CD4-positive, alpha-beta memory T cell (primary cell): ENCODE measurements around the gene APBB3. TPM values are rescaled to one million over a fixed set of nuclear protein-coding genes. Genes with fewer than 3 reads are reported as not detected.
A peak's percentile ranks its signal among the peaks of the same experiment; 100 is the strongest.

Source experiments
- CTCF ChIA-PET: fragments of 350-600 bp; sonication (Branson Sonifier 250); formaldehyde crosslinking; loops from one replicate; lab custom pipeline; 2021; ENCODE audit warnings: inconsistent platforms; ENCODE audit not compliant: partially characterized antibody; lab: Charles Lee
- POLR2A ChIA-PET: fragments of 350-600 bp; sonication (Branson Sonifier 250); formaldehyde crosslinking; loops from one replicate; lab custom pipeline; 2021; ENCODE audit not compliant: partially characterized antibody; lab: Charles Lee
- DNase-seq, 5 donors: peaks; one replicate each; pipeline versions ENCODE4 v3.0.0 to v3.0.0-alpha.2; 2020 to 2022; ENCODE audit warnings: mixed read lengths in 1 of 5
- H3K27ac ChIP-seq: one replicate; pipeline ENCODE4 v1.7.0; 2013; ENCODE audit warnings: low read depth, low read length
- H3K27me3 ChIP-seq: 2 replicates; pipeline ENCODE4 v1.7.0; 2013; ENCODE audit warnings: mild to moderate bottlenecking, low read length, moderate library complexity; ENCODE audit not compliant: insufficient read depth
- H3K36me3 ChIP-seq: 2 replicates; pipeline ENCODE4 v1.7.0; 2013; ENCODE audit warnings: mild to moderate bottlenecking, low read length, moderate library complexity; ENCODE audit not compliant: insufficient read depth
- H3K4me1 ChIP-seq: 2 replicates; pipeline ENCODE4 v1.7.0; 2013; ENCODE audit warnings: mild to moderate bottlenecking, low read length, moderate library complexity; ENCODE audit not compliant: insufficient read depth
- H3K4me3 ChIP-seq, 2 donors: one replicate each; pipeline ENCODE4 v1.7.0; 2013; ENCODE audit warnings: low read length in 2 of 2, mild to moderate bottlenecking in 1 of 2
- H3K9me3 ChIP-seq, 2 donors: one replicate each; pipeline ENCODE4 v1.7.0; 2013; ENCODE audit warnings: low read length in 2 of 2, control low read depth in 1 of 2; ENCODE audit not compliant: control insufficient read depth in 1 of 2
- H3K27ac Mint-ChIP-seq, 7 donors: one replicate each; pipeline ENCODE4 v1.8.0; 2020 to 2021; ENCODE audit warnings: mixed read lengths in 7 of 7, mild to moderate bottlenecking in 6 of 7, inconsistent platforms in 3 of 7, moderate library complexity in 3 of 7
- H3K27me3 Mint-ChIP-seq, 2 donors: one replicate each; pipeline ENCODE4 v1.8.0; 2020 to 2021; ENCODE audit warnings: mixed read lengths in 2 of 2
- H3K36me3 Mint-ChIP-seq, 2 donors: one replicate each; pipeline ENCODE4 v1.8.0; 2020 to 2021; ENCODE audit warnings: mixed read lengths in 2 of 2, inconsistent platforms in 1 of 2, mild to moderate bottlenecking in 1 of 2
- H3K4me1 Mint-ChIP-seq, 4 donors: one replicate each; pipeline ENCODE4 v1.8.0; 2020 to 2021; ENCODE audit warnings: mixed read lengths in 4 of 4, mild to moderate bottlenecking in 1 of 4
- H3K4me3 Mint-ChIP-seq, 8 donors: one replicate each; pipeline ENCODE4 v1.8.0; 2020 to 2021; ENCODE audit warnings: mixed read lengths in 8 of 8, mild to moderate bottlenecking in 7 of 8, moderate library complexity in 6 of 8, inconsistent platforms in 3 of 8
- H3K9me3 Mint-ChIP-seq, 8 donors: one replicate each; pipeline ENCODE4 v1.8.0; 2020 to 2021; ENCODE audit warnings: mixed read lengths in 8 of 8, mild to moderate bottlenecking in 5 of 8, inconsistent platforms in 3 of 8, moderate library complexity in 1 of 8
- intact Hi-C: fragments of 100-400 bp; cut with micrococcal nuclease; formaldehyde crosslinking; loops from one replicate; pipeline ENCODE4 v1.15.1; 2023
- polyA plus RNA-seq, 2 donors: library from polyadenylated mRNA; unstranded; fragments of 300-500 nt; fragmentation: Illumina TruSeq; gene quantifications; one replicate each; pipeline ENCODE4 v1.2.3, GENCODE V29; 2021
- total RNA-seq, 2 experiments: library from RNA; stranded (reverse); gene quantifications; one replicate each; pipeline ENCODE4 v1.2.3, GENCODE V29; 2021

APBB3 gene
- total and polyA plus RNA-seq, 4 experiments from 2014 or later = 2.1 to 75.4 (median 38.9) TPM

DNA sequence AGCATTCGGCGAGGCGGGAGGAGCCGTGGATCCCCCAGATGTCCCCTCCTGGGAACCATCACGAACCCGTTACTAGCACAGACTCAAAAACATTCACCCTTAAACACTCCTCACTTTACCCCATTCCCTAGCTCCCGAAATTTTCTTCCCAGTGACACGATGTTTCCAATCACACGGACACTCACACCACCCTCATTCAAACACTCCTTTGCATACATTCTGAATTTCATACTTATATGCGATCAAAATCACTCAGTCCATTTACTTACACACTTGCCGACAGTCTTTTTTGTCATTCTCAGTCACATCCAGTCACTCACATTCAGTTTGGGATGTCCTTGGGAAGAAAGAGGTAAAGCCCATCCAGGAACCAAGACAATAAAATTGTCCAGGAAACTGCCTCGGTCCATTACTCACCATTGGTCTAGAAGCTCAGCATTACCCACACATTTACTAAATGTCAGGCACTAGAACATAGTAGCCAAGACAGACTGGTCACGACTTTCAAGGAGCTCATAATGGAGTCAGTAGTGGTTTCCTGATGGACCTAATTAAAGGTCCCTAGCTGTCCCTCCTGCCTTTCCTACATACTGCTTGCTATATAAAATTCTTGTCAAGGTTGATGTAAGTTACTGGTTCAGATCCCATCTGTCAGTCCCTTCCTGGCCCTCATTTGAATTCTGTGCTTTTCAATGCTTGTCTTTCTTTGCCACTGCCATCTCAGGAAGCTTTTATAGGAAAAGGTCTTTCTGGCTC, 804 bp upstream of the APBB3 start:
- Mint-ChIP-seq H3K4me3 (peak overlapping the region; percentile 91 to 99 (median 95)), H3K27me3 (no peaks in the 10 kb centered on the region), H3K27ac (peak overlapping the region; percentile 91 to 100 (median 98)), H3K4me1 (peaks cover 34 to 74% (median 57%) of the 10 kb centered on the region in 4 donors), H3K9me3 (no peaks in the 10 kb centered on the region), H3K36me3 (peaks cover 24 to 47% of the 10 kb centered on the region in 2 donors)
- Histone ChIP-seq H3K4me3 (peak overlapping the region; percentile 85), H3K27me3 (no peaks in the 10 kb centered on the region), H3K27ac (peak overlapping the region; percentile 91), H3K4me1 (peaks cover 48% of the 10 kb centered on the region), H3K36me3 (peaks cover 15% of the 10 kb centered on the region), H3K9me3 (no peaks in the 10 kb centered on the region)
- no peak for DNase-seq
- CTCF ChIA-PET = interaction anchor here (0.5 to 2.4 kb wide), 4 partner anchors 18 to 201 kb away, joined by 3 to 13 read pairs (median 4); partner anchors contain the start of gene EIF4EBP3
- POLR2A ChIA-PET = interaction anchor here (0.6 to 5.4 kb wide), 12 partner anchors 8 to 163 kb away, joined by 3 to 54 read pairs (median 16); partner anchors contain the start of genes ANKHD1, CD14, EIF4EBP3 and HARS1
- intact Hi-C loops = loop anchor here (2.0 to 10.0 kb wide), 2 partner anchors 390 to 1070 kb away; partner anchors contain the start of genes CYSTM1, HDAC3 and RELL2

DNA sequence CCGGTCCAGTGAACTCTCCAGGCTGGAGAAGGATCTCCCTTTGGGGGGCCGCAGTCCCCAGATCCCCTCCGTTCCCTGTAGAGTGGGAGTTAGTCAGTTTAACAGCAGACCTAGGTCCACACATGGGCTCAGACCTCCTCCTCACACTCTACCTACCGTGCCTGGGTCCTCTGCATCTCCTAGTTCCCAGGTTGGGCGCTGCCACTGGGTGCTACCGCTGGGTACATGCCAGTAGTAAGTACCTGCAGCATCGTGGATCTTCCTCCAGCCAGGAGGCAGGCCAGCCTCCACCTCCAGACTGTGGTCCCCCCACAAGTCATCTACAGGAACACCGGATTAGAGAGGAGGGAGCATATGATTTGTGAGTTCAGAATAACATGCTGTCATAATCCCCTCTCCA, 802 bp downstream of the APBB3 start:
- Histone ChIP-seq H3K27me3 (no peaks in the 10 kb centered on the region), H3K4me1 (peaks cover 35% of the 10 kb centered on the region), H3K4me3 (peak overlapping the region; percentile 84 to 85), H3K36me3 (peaks cover 15% of the 10 kb centered on the region), H3K9me3 (no peaks in the 10 kb centered on the region), H3K27ac (peak overlapping the region; percentile 91)
- ChIA-PET POLR2A (interaction anchor here (0.6 to 5.4 kb wide), 11 partner anchors 8 to 162 kb away, joined by 3 to 54 read pairs (median 19); partner anchors contain the start of genes ANKHD1, CD14, EIF4EBP3 and HARS1), CTCF (interaction anchor here (1.1 to 2.4 kb wide), 3 partner anchors 10 to 75 kb away, joined by 3 to 13 read pairs (median 10); partner anchors contain the start of gene EIF4EBP3)
- Mint-ChIP-seq H3K4me1 (peaks cover 29 to 58% (median 46%) of the 10 kb centered on the region in 4 donors), H3K27ac (peak overlapping the region; percentile 91 to 100 (median 98)), H3K36me3 (peaks cover 22 to 39% of the 10 kb centered on the region in 2 donors), H3K4me3 (peak overlapping the region; percentile 91 to 99 (median 95)), H3K9me3 (no peaks in the 10 kb centered on the region), H3K27me3 (no peaks in the 10 kb centered on the region)
- no peak for DNase-seq
- intact Hi-C loops = loop anchor here (5.0 to 10.0 kb wide), 2 partner anchors 451 to 1071 kb away; partner anchors contain the start of genes HDAC3, PURA and RELL2

DNA sequence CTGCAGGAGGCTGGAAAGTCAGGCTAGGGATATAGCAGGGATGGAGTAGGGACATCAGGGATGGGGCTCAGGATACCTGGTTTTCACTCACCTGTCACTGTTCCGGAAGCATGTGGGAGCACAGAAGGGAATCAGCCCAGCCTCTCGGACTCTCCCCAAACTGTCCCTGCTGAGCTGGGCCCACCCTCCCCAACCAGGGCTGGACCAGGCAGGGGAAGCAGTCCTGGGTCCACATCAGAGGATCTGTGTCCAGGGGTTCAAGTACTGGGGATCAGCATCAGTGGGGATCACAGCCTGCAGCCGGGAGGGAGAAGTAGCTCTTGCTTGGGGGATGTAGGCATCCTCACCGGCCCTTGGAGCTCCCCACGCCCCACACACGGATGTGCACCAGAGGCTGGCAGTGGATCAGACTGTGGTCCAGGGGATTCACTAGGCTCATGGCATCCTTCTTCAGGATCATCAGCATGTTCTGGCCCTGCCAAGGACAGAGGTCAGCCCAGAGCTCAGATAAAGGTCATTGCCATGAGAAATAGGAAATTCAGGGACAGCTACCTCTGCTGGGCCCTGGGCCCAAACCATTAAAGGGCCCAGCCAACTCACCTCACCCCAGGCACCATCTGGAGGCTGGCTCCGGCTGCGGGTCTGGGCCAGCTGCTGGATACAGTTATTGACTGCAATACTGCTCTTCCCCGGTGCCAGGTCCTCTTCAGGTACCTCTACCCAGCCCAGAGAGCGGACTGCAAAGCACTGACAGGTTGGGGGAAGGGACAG, 2.5 kb downstream of the APBB3 start:
- no peaks in the 10 kb centered on the region for H3K27me3 Mint-ChIP-seq
- no peak for DNase-seq
- POLR2A ChIA-PET = interaction anchor here (0.9 to 5.4 kb wide), 5 partner anchors 14 to 160 kb away, joined by 3 to 40 read pairs (median 5); partner anchors contain the start of genes ANKHD1, EIF4EBP3, IK and NDUFA2
- Histone ChIP-seq H3K27me3 (no peaks in the 10 kb centered on the region), H3K4me1 (peaks cover 38% of the 10 kb centered on the region), H3K36me3 (peaks cover 10% of the 10 kb centered on the region), H3K9me3 (no peaks in the 10 kb centered on the region), H3K4me3 (no peak overlapping the region), H3K27ac (no peak overlapping the region)
- no peaks in the 10 kb centered on the region for H3K9me3 Mint-ChIP-seq
- peak overlapping the region in 5 of 7 donors; percentile 35 to 91 (median 48) for H3K27ac Mint-ChIP-seq
- CTCF ChIA-PET = interaction anchor here (1.8 to 2.3 kb wide), 3 partner anchors 9 to 77 kb away, joined by 5 to 13 read pairs (median 10); partner anchors contain the start of genes EIF4EBP3 and TMCO6
- peaks cover 13 to 28% of the 10 kb centered on the region in 2 donors for H3K36me3 Mint-ChIP-seq
- intact Hi-C loops = loop anchor here (5.0 to 10.0 kb wide), 2 partner anchors 450 to 1073 kb away; partner anchors contain the start of genes HDAC3, PURA and RELL2
- H3K4me3 Mint-ChIP-seq = peak overlapping the region in 2 of 8 donors; percentile 21 to 95
- peaks cover 30 to 57% (median 43%) of the 10 kb centered on the region in 4 donors for H3K4me1 Mint-ChIP-seq

DNA sequence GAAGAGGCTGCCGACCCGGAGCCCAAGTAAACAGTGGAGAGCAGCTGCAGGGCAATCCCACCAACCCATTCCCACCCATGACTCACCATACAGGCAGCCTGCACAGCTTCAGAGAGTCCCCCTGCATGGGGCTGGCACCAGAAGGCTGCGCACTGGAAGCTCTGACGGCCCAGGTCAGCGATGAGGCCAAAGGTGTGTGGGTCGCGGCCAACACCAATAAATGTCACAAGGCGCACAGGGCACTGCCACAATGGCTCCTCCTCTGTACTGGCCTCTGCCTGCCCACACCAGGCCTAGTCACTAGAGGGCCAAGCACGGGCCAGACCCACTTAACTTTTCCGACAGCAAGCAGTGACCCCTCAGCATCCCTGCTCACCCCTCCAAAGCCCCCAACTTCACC, 4.2 kb downstream of the APBB3 start:
- ChIA-PET POLR2A (interaction anchor here (2.2 to 3.6 kb wide), 2 partner anchors 12 to 13 kb away, joined by 17 to 79 read pairs; partner anchors contain the start of gene EIF4EBP3), CTCF (no interaction called here)
- Histone ChIP-seq H3K27me3 (no peaks in the 10 kb centered on the region), H3K9me3 (no peaks in the 10 kb centered on the region), H3K4me1 (peaks cover 37% of the 10 kb centered on the region), H3K36me3 (no peaks in the 10 kb centered on the region), H3K4me3 (no peak overlapping the region), H3K27ac (no peak overlapping the region)
- H3K27ac Mint-ChIP-seq = peak overlapping the region in 1 of 7 donors; percentile 83
- no peaks in the 10 kb centered on the region for H3K9me3 Mint-ChIP-seq
- peaks cover 10 to 26% of the 10 kb centered on the region in 2 donors for H3K36me3 Mint-ChIP-seq
- intact Hi-C loops = loop anchor here (5.0 to 10.0 kb wide), 2 partner anchors 448 to 1075 kb away; partner anchors contain the start of genes HDAC3, PURA and RELL2
- no peak for DNase-seq
- peaks cover 33 to 56% (median 43%) of the 10 kb centered on the region in 4 donors for H3K4me1 Mint-ChIP-seq
- no peak overlapping the region for H3K4me3 Mint-ChIP-seq
- no peaks in the 10 kb centered on the region for H3K27me3 Mint-ChIP-seq

DNA sequence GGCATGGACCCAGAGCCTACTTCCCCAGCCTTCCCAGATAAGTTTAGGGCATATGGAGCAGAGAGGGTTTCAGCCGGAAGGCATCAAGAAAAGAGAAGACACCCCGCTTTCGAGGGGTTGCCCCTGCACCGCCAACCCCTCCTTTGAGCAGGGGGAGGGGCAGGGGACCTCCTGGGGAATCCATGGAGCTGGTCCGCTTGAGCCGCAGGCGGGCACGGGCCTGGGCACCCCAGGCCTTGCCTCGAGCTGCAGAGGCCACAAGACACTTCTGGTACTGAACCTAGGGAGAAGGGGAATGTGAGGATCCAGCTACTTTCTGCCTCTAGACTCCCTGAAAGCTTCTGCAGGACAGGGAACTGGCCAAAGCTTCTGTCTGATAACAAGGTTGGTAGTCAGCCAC, 5.9 kb downstream of the APBB3 start:
- H3K9me3 ChIP-seq = no peaks in the 10 kb centered on the region
- Mint-ChIP-seq H3K27ac (peak overlapping the region in 3 of 7 donors; percentile 73 to 98 (median 97)), H3K4me3 (peak overlapping the region in 1 of 8 donors; percentile 82), H3K9me3 (peaks cover 0 to 1% (median 0%) of the 10 kb centered on the region in 8 donors), H3K4me1 (peaks cover 34 to 57% (median 45%) of the 10 kb centered on the region in 4 donors), H3K36me3 (peaks cover 11 to 24% of the 10 kb centered on the region in 2 donors), H3K27me3 (no peaks in the 10 kb centered on the region)
- intact Hi-C loops = no loop called here
- no peak for DNase-seq
- H3K36me3 ChIP-seq = no peaks in the 10 kb centered on the region
- peaks cover 43% of the 10 kb centered on the region for H3K4me1 ChIP-seq
- CTCF ChIA-PET = no interaction called here
- H3K27me3 ChIP-seq = no peaks in the 10 kb centered on the region
- H3K4me3 ChIP-seq = no peak overlapping the region
- no peak overlapping the region for H3K27ac ChIP-seq
- POLR2A ChIA-PET = interaction anchor here (1.4 to 3.6 kb wide), 3 partner anchors 11 to 152 kb away, joined by 3 to 79 read pairs (median 10); partner anchors contain the start of genes EIF4EBP3, IK and NDUFA2

- H3K4me1 ChIP-seq = peaks cover 41% of the 10 kb centered on the region
- H3K4me1 Mint-ChIP-seq = peaks cover 35 to 58% (median 46%) of the 10 kb centered on the region in 4 donors
These were observed 6.4 kb downstream of the APBB3 start for GRCh38 chr5:140557965-140558364.

More at GRCh38 chr5:140557965-140558364, 6.4 kb downstream of the APBB3 start:
- ChIA-PET CTCF (interaction anchor here (1.3 to 2.9 kb wide), 2 partner anchors 10 to 162 kb away, joined by 4 to 13 read pairs; partner anchors contain the start of gene EIF4EBP3), POLR2A (interaction anchor here (0.5 to 3.6 kb wide), 11 partner anchors 8 to 156 kb away, joined by 3 to 79 read pairs (median 6); partner anchors contain the start of genes ANKHD1, EIF4EBP3, IK and NDUFA2)
- H3K27ac ChIP-seq = peak overlapping the region; percentile 92
- Mint-ChIP-seq H3K36me3 (peaks cover 17 to 29% of the 10 kb centered on the region in 2 donors), H3K27ac (peak overlapping the region; percentile 73 to 98 (median 97)), H3K27me3 (no peaks in the 10 kb centered on the region), H3K4me3 (peak overlapping the region; percentile 82 to 92 (median 92)), H3K9me3 (peaks cover 0 to 1% (median 0%) of the 10 kb centered on the region in 8 donors)
- no peaks in the 10 kb centered on the region for H3K36me3 ChIP-seq
- H3K9me3 ChIP-seq = no peaks in the 10 kb centered on the region
- no peak for DNase-seq
- no peak overlapping the region for H3K4me3 ChIP-seq
- no peaks in the 10 kb centered on the region for H3K27me3 ChIP-seq
- intact Hi-C loops = loop anchor here (1.0 to 2.0 kb wide), 3 partner anchors 11 to 157 kb away; partner anchors contain the start of genes ANKHD1, EIF4EBP3 and TMCO6
